SK-N-MC (cell line): ENCODE results near the gene POLR2M.

Experiments used
- EZH2 ChIP-seq: fragments of 200-600 bp; sonication (generic); IDR thresholded peaks from one replicate; pipeline ENCODE4 v1.6.1; 2017; ENCODE audit warnings: antibody characterized with exemption
- POLR2AphosphoS5 ChIP-seq: IDR thresholded peaks from 2 replicates; pipeline ENCODE4 v1.6.1; 2012; ENCODE audit warnings: mild to moderate bottlenecking, low read depth, low read length, borderline replicate concordance

DNA sequence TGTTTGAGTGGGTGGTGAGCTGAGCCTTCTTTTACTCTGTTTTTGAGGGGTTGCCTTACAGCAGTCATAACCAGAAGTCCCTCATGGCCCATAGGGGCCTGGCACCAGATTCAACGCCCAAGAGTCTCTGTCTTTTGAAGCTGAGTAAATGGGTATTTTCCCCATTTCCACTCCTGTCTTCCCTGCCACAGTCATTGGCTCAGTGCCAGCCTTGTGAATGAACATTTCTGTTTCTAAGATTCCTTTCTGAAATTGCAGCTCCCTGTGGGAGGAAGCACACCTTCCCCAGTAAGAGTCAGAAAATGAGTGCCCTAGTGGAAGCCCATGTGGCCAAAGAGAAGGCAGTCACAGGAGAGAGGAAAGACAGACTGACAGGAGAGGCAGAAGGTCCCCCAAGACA lies 43.7 kb upstream of the POLR2M start:
- TF ChIP-seq EZH2, result no peak
- TF ChIP-seq POLR2AphosphoS5, result no peak
